GM18873 (cell line): ENCODE results near the gene PARP1.
"Not testable (repeated sequence)": the region's sequence is repeated elsewhere in the genome, so short reads cannot be mapped to it uniquely, and the experiment has no call there.

Source experiments
- ATAC-seq: cut with Tn5 transposase; IDR thresholded peaks from one replicate; pipeline ENCODE4 v1.9.1; 2021; ENCODE audit warnings: mild to moderate bottlenecking, moderate library complexity, moderate number of reproducible peaks; ENCODE audit not compliant: unreplicated experiment, low FRiP score

The PARP1 gene

GRCh38 chr1:226357416-226357815 is 50.5 kb downstream of the PARP1 start:
- no peak for ATAC-seq

DNA sequence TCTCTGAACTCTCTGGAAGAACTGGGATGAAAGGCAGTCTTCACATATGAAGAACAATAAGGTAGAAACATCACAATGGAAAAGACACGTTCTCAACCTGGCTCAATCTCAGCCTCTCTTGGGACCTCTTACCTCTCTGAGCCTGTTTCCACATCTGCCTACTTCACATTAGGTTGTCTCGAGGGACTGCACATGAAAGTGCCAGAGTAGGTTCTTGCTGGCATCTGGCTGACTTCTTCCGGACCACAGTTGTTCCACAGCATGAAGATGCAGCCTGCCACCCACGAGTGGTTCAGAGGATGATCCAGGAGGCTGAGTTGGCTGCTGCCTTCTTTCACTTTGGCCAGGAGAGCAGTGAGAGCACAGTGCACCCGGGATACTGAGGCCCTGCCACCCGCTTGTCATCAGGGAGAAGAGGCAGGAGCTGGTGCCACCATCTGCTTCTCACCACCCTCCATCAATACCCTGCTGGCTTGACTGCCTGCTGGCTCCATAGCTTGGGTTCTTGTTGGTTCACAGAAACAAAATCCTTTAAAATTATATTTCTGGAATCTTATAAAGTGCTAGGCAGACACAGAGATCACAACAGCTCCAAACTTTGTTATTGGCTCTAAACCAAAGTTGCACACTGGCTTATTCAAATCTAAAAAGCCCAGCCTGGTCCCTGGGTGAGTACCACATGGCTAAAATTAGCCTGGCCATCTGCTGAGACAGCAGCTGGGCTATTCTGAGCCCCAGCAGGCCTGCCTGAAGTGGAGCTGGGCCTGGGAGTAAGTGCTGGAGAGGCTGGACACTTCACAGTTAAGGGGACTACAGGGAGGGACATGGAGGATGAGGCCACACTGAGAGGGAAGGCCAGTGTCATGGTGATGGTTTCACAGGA is 52.0 kb downstream of the PARP1 start:
- ATAC-seq = no peak

DNA sequence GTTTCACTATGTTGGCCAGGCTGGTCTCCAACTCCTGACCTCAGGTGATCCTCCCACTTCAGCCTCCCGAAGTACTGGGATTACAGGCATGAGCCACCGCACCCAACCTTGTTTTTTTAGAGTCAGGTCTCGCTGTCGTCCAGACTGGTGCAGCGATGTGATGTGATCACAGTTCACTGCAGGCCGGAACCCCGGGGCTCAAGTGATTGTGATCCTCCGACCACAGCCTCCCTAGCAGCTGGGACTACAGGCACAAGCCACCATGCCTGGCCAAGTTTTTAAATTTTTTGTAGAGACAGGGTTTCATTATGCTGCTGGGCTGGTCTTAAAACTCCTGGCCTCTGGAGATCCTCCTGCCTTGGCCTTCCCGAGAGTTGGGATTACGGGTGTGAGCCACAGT is 52.9 kb downstream of the PARP1 start:
- no peak for ATAC-seq

DNA sequence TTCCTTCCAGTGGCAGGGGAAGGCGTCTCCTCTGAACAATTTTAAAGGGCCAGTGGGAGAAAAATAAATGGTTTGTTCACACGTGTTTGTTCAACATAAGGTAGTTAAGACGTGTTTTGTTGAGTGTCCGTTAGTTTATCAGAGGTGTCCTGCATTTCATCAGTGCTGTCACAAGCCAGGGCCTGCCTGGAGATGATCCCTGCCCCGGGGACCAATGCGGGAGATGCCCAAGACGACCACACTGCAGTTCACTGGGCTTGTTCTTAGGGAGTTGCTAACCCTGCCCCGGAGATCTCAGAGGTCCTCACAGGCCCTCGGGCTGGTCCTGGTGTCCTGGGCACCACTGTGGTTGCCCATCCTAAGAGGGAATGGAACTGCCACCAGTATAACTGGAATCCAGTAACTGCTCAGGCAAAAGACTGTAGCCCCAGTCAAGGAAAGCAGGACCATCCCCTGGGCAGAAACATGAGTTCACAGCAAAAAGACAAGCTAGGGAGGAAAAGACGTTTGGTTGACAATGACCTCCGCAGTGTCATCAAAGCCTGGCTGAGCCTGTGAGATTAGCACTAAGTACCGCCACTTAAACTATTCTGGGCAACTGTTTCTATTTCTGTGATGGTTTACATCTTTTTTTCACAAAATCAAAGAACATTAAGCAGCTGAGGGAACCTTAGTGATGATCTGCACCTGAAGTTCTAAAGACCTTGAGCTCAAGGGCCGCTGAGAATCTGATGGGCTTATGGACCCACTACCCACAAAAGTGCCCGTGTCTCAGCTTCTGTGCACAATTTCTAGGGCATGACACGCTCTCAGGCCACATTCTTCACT is 54.0 kb downstream of the PARP1 start:
- no peak for ATAC-seq

DNA sequence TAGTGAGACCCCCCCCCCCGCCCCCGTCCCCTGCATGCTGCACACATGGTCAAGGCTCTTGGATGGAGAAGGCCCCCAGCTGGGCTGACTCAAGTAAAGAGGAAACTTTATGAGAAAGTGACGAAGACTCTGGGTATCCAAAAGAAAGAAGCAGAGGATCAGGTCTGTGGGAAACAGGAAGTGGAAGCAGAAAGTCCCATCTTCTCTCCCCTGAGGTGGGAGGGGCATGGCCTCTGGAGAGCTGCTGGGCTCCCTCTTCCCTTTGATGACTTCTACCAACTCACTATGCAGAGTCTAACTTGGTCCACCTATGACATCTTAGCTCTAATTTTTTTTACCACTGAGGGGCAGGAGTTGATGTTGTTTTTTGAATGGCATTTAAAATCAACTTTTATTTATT is 56.2 kb downstream of the PARP1 start:
- no peak for ATAC-seq

GRCh38 chr1:226350519-226350865 is 57.4 kb downstream of the PARP1 start:
- ATAC-seq = no peak

DNA sequence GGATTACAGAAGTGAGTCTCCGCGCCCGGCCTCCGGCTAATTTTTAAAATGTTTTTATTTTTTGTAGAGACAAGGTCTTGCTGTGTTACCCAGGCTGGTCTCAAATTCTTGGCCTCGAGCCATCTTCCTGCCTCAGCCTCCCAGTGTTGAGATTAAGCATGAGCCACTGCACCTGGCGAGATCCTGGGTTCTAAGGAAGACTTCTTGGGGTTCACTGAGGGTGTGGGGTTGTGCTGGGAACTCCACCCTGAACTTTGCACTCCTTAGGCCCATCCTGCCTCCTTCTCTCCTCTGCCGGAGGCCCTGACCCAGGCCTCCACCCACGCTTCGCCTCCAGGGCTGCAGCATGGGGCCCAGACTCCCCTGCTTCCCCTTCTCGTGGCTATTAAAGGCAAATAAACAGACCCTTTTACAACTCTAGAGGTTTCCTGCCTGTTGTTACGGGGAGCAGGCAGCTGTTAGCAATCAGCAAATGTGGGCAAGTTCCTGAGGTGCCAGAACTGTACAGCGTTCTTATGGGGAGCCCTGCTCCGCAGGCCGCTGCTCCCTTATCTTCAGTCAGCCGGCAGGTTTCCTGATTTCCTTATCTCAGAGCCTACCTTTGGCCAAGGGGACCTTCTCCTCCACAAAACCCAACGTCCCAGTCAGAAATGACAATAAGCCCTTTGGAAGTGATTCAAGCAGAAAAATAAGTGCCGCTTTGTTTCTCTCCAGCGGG is 57.9 kb downstream of the PARP1 start:
- no peak for ATAC-seq

GRCh38 chr1:226349081-226349480 is 58.8 kb downstream of the PARP1 start:
- no peak for ATAC-seq

GRCh38 chr1:226344441-226345259 is 63.2 kb downstream of the PARP1 start:
- no peak for ATAC-seq

GRCh38 chr1:226342656-226343055 is 65.2 kb downstream of the PARP1 start:
- ATAC-seq = no peak

DNA sequence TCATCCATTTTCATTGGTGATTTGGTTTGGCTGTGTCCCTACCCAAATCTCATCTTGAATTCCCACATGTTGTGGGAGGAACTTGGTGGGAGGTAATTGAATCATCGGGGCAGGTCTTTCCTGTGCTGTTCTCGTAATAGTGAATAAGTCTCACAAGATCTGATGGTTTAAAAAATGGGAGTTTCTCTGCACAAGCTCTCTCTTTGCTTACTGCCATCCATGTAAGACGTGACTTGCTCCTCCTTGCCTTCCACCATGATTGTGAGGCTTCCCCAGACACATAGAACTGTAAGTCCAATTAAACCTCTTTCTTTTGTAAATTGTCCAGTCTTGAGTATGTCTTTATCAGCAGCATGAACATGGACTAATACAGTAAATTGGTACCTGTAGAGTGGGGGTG is 67.8 kb downstream of the PARP1 start:
- ATAC-seq = not testable (repeated sequence)

DNA sequence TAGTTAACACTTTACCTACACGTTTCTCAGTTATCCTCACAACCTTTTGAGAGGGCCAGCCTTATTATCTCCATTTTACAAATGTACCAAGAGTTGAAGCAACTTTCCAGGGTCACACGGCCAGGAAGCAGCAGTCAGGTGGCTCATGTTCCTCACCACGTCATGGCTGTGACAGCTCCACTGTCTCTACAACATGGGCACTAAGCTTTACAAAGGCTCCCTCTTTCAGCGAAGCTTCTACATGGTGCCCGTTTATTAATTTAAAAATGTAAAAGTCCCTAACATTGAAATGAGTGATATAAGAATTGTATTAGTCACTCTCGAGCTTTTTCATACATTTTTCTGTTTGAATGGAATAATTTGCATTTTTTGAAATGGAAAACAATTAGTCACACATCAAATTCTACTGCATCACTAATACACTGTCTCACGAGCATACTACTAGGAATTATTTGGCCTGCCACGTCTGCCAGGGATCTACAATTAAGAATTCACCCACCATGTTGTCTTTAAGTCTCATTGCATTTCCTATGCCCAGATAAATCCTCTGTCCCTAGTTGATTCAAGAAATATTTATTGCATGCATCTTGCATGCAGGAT is 70.5 kb downstream of the PARP1 start:
- no peak for ATAC-seq

DNA sequence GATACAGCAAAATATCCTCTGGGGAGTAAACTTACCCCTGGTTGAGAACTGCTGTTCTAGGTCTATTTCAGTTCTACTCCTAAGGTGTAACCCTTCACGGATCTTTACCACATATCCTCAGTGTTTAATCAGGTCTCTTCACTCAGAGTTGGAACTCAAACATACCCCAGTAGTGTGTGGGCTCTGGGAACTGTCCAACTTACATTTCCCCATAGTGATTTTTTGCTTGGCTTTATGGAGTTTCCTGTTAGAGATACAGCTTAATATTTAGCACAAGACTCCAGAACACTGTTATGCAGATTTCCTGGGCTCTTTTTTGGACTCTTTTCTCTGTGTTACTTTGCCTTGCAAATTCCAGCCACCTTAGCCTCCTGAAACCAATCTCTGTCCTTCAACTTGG is 72.2 kb downstream of the PARP1 start:
- no peak for ATAC-seq

- ATAC-seq = no peak
Measured at GRCh38 chr1:226332947-226333346, 74.9 kb downstream of the PARP1 start.

DNA sequence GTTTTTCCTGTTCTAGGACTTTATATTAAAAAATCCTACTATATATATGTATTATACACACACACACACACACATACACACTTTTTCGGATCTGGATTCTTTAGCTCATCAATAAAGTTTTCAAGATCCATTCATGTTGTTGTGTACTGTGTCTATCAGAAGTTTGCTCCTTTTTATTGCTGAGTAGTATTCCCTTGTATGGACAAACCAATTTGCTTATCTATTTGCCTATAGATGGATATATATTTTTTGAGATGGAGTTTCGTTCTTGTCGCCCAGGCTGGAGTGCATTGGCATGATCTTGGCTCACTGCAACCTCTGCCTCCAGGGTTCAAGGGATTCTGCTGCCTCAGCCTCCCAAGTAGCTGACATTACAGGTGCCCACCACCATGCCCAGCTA is 78.7 kb downstream of the PARP1 start:
- no peak for ATAC-seq

- no peak for ATAC-seq
Measured at GRCh38 chr1:226327761-226328162, 80.1 kb downstream of the PARP1 start.

- no peak for ATAC-seq
Measured at GRCh38 chr1:226325178-226325577, 82.7 kb downstream of the PARP1 start.

- ATAC-seq = no peak
Measured at GRCh38 chr1:226324479-226324878, 83.4 kb downstream of the PARP1 start.

- ATAC-seq = no peak
Measured at GRCh38 chr1:226322986-226323385, 84.9 kb downstream of the PARP1 start.

- ATAC-seq = no peak
Measured at GRCh38 chr1:226320930-226321329, 87.0 kb downstream of the PARP1 start.
